Measurements from ENCODE around the gene CDK19.

DNA sequence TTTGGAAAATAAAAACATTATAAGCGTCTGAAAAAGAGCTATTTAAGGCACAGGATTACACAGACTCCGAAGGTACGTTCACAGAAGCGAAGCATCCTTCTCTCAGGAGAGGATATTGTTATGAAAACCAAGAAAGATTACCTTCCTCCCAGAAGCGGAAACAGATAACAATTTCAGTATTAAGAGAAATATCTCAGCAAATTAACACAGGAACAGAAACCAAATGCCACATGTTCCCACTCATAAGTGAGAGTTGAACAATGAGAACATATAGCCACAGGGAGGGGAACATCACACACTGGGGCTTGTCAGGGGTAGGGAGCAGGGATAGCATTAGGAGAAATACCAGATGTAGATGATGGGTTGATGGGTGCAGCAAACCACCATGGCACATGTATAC is 109.7 kb downstream of the CDK19 start:
- TF ChIP-seq POLR2A (IDR thresholded peaks at IDR 0.05): no peak
- no peak for TF ChIP-seq CTCF (IDR thresholded peaks at IDR 0.05)

Measured in testis (tissue), 2 donors.